ENCODE data around the gene FADD. TPM values are rescaled to one million over a fixed set of nuclear protein-coding genes. Genes with fewer than 3 reads are reported as not detected.

Gene FADD
- total and polyA plus RNA-seq, 2 donors (not counting 3 experiments of a cell fraction or from before 2014, with no cell fraction given), result 35.4 to 45.1 TPM

DNA sequence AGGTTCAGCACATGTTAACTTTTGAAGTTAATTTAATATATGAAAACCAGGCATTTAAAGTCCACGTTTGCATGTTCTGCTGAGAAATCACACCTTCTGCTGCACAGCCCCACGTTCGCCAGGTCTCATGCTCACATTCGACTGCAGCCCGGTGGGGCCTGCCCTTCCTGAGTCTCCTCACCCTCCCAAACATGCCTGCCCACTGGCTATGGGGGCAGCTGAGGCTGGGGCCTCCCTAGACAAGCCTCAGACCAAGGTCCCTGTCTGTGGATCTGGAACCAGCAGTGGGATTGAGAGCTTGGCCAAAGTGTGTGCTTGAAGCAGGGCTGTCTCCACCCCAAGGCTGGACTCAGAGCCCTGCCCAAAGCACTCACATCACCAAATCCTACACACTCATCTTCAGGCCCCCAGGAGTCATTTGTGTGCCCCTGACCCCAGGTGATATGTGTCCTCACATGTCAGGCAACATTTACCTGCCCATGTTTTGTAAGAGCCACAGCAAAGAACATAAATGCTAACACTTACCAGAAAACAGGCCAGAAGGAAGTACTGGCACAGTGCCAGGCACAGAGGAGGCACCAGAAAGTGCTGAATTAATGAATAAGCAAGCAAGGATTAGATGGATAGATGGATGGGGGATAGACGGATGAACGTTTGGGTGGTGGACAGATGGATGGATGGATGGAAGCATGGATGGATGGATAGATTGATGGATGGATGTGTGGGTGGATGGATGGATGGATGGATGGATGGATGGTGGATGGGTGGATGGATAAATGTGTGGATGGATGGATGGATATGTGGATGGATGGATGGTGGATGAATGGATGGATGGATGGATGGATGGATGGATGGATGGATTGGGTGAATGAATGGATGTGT lies 9.4 kb upstream of the FADD start:
- Histone ChIP-seq H2AFZ (ENCODE audit: low read depth, low read length) (no peak overlapping the region), H3K27ac (ENCODE audit: insufficient read depth, low read depth, low read length) (no peak overlapping the region), H3K4me1 (ENCODE audit: control insufficient read depth, extremely low read depth, insufficient read depth, low read length) (no peaks in the 10 kb centered on the region), H3K36me3 (ENCODE audit: control insufficient read depth in 2 of 2, extremely low read depth in 1 of 2, insufficient read depth in 2 of 2, low read length in 2 of 2) (no peaks in the 10 kb centered on the region), H3K27me3 (ENCODE audit: control insufficient read depth in 2 of 2, insufficient read depth in 2 of 2, low read length in 2 of 2) (no peaks in the 10 kb centered on the region), H3K4me3 (replicated peaks in 1 of 3; ENCODE audit: insufficient read depth in 1 of 3, low read depth in 1 of 3, low read length in 3 of 3) (no peak overlapping the region), H3K9ac (replicated peaks; ENCODE audit: extremely low read depth, insufficient read depth, low read length) (no peak overlapping the region), H3K9me3 (replicated peaks; ENCODE audit: control insufficient read depth, insufficient read depth, low read length) (no peaks in the 10 kb centered on the region), H3K79me2 (ENCODE audit: control insufficient read depth, insufficient read depth, low read length) (no peaks in the 10 kb centered on the region), H3K4me2 (ENCODE audit: insufficient read depth, low read length) (no peak overlapping the region), H3K9me1 (replicated peaks; ENCODE audit: control insufficient read depth, extremely low read depth, insufficient read depth, low read length) (no peaks in the 10 kb centered on the region), H4K20me1 (replicated peaks; ENCODE audit: control insufficient read depth, extremely low read depth, insufficient read depth, low read length) (no peaks in the 10 kb centered on the region)
- CTCF ChIA-PET, result interaction anchor here (2.6 to 2.9 kb wide), 2 partner anchors 278 to 285 kb away, joined by 31 to 44 read pairs; no protein-coding TSS in a partner anchor
- DNase-seq (ENCODE audit: low read depth, low spot score) (no peak), FAIRE-seq (no peak)
- POLR2A ChIA-PET, result no interaction called here
- intact Hi-C loops (cut with micrococcal nuclease), result loop anchor here (10.0 kb wide), 1 partner anchor 479 kb away; no protein-coding TSS in a partner anchor
- BruUV-seq (replicated peaks), result no TSS peak
- dilution Hi-C loops (cut with MboI; ENCODE audit: extremely low pct_ligation_motif_present, low sequenced_read_pairs), result loop anchor here (25.0 kb wide), 1 partner anchor 281 kb away; no protein-coding TSS in a partner anchor
- TF ChIP-seq EZH2 (IDR thresholded peaks at IDR 0.05; ENCODE audit: borderline replicate concordance, low read depth, low read length, severe bottlenecking) (no peak), POLR2A (IDR thresholded peaks at IDR 0.05; ENCODE audit: low read depth, low read length) (no peak), FOS (IDR thresholded peaks at IDR 0.05; ENCODE audit: borderline replicate concordance, insufficient read depth, low read length) (no peak), JUN (IDR thresholded peaks at IDR 0.05; ENCODE audit: borderline replicate concordance, insufficient read depth, insufficient read length, low read depth) (no peak), MYC (IDR thresholded peaks at IDR 0.05; ENCODE audit: low read depth, low read length) (no peak), GATA2 (IDR thresholded peaks at IDR 0.05; ENCODE audit: insufficient read depth, insufficient read length, low read depth, low read length) (no peak), POLR2AphosphoS5 (IDR thresholded peaks at IDR 0.05; ENCODE audit: insufficient read depth, low read depth, low read length) (no peak)
- TF ChIP-seq, protein P1, sequence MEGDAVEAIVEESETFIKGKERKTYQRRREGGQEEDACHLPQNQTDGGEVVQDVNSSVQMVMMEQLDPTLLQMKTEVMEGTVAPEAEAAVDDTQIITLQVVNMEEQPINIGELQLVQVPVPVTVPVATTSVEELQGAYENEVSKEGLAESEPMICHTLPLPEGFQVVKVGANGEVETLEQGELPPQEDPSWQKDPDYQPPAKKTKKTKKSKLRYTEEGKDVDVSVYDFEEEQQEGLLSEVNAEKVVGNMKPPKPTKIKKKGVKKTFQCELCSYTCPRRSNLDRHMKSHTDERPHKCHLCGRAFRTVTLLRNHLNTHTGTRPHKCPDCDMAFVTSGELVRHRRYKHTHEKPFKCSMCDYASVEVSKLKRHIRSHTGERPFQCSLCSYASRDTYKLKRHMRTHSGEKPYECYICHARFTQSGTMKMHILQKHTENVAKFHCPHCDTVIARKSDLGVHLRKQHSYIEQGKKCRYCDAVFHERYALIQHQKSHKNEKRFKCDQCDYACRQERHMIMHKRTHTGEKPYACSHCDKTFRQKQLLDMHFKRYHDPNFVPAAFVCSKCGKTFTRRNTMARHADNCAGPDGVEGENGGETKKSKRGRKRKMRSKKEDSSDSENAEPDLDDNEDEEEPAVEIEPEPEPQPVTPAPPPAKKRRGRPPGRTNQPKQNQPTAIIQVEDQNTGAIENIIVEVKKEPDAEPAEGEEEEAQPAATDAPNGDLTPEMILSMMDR (IDR thresholded peaks at IDR 0.05; ENCODE audit: extremely low read depth in 1 of 2, insufficient read depth in 1 of 2, low read depth in 1 of 2, low read length in 2 of 2), result no peak
- TF ChIP-seq, protein P2, sequence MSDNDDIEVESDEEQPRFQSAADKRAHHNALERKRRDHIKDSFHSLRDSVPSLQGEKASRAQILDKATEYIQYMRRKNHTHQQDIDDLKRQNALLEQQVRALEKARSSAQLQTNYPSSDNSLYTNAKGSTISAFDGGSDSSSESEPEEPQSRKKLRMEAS (IDR thresholded peaks at IDR 0.05; ENCODE audit: insufficient read depth, insufficient read length), result no peak

Data from endothelial cell of umbilical vein (primary cell).